KOPT-K1 (cell line): Measurements from ENCODE around the gene SLC38A2.
"Not testable (repeated sequence)": the region's sequence is repeated elsewhere in the genome, so short reads cannot be mapped to it uniquely, and the experiment has no call there.

Experiments used
- H3K27ac ChIP-seq: fragments of 200-600 bp; sonication (generic); 2 replicates; pipeline ENCODE4 v1.5.1; 2016; ENCODE audit warnings: antibody characterized with exemption, mild to moderate bottlenecking, low read depth, low read length; ENCODE audit not compliant: poor library complexity, severe bottlenecking
- H3K36me3 ChIP-seq: fragments of 200-600 bp; sonication (generic); 2 replicates; pipeline ENCODE4 v1.5.1; 2017; ENCODE audit warnings: antibody characterized with exemption, mild to moderate bottlenecking, low read length, moderate library complexity; ENCODE audit not compliant: insufficient read depth
- H3K9me3 ChIP-seq: fragments of 200-600 bp; sonication (generic); 2 replicates; pipeline ENCODE4 v1.5.1; 2017; ENCODE audit warnings: antibody characterized with exemption, low read length, mild to moderate bottlenecking; ENCODE audit not compliant: insufficient read depth, poor library complexity, severe bottlenecking

Gene SLC38A2

DNA sequence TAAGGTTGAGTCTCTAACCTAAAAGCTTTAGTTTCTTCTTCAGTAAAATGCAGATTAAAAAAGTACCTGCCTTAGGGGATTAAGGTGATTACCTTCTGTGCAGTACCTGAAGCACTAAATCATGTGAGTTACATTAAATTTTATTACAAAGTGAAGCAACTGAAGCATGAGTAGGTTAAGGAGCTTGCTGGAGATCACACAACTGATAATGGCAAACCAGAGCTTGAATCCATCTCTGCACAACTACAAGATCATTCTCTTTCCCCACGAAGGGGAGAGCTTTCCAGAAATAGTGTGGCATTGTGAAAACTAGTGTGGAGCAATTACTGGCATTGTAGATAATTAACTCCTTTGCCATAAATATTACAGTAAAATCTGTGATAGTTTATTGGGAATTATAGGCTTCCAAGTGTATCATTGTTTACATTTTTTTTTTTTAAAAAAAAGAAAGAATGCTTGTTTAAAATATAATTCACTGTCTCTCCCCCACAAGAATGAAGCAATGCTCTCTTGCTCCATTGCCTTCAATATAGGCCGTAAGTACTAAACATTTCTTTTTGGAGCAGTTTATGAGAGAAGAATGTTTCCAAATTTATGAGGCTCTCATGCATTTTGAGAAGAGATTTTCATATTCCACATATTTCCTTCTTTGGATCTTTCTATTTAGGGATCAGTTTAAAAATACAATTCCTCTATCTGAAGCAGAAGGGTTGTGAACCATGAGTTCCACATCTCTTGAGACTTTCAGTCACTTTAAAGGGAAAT is 20.5 kb downstream of the SLC38A2 start:
- no peaks in the 10 kb centered on the region for H3K36me3 ChIP-seq
- H3K9me3 ChIP-seq: no peaks in the 10 kb centered on the region
- no peak overlapping the region for H3K27ac ChIP-seq

DNA sequence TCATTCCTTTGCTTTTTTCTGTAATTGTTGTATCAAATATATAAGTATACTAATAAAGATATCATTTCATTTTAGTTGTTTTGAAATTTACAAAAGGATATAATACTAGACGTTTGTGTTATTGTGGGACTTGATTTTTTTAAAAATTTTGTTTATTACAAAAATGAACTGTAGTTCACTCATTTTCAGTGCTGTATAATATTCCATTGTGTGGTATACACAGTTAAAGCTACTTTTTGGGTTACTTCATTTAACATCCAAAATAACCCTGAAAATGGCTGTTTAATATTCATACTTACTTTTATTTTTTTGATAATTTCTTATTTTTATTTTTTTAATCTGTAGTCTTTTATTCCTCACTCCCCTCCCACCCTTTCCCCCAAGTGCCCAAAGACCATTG is 21.4 kb downstream of the SLC38A2 start:
- Histone ChIP-seq H3K9me3 (no peaks in the 10 kb centered on the region), H3K27ac (no peak overlapping the region), H3K36me3 (no peaks in the 10 kb centered on the region)

DNA sequence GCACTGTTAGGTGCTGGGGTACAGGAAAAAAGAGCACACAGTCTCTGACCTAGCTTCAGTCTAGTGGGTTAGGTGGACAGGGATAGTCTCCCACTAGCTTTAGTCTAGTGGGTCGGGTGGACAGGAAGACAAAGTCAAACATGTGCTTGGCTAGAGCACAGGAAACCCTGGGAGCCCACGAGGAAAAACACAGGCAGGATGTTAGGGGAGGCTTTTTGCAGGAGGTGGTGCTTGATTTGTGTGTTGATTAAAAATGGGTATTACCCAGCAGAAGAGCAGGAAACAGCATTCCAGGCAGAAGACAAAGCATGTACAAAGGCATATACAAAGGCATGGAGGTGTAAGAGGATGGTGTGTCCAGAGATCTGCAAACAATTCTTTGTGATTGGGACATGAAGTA is 23.3 kb downstream of the SLC38A2 start:
- no peak overlapping the region for H3K27ac ChIP-seq
- H3K9me3 ChIP-seq: no peaks in the 10 kb centered on the region
- no peaks in the 10 kb centered on the region for H3K36me3 ChIP-seq

DNA sequence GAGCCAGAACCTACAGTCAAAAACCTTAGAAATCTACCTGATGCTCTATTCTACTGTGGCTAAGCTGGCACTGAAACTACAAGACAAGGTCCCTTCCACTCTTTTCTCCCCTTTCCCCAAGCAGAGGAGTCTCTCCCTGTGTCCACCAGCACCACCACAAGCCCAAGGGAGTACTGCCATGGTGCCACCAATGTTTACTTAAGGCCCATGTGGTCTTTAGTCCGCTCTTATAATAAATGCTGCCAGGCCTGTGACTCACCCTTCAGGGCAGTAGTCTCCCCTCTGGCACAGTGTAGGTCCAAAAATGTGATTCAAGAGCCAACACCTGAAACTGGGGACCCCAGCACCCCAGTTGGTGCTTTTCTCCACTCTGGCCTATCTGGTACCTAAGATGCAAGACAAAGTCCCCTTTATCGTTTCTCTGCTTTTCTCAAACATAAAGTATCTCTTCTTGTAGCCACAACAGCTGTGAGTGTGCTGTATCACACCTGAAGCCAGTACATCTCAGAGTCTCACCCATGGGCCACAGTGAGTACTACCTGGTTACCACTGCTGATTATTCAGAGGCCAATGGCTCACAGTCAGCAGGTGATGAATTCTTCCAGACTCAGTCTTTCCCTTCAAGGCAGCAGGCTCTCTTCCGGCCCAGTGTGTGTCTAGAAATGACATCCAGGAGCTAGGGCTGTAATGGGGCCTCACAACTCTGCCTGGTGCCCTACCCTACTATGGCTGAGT is 29.3 kb downstream of the SLC38A2 start:
- no peak overlapping the region for H3K27ac ChIP-seq
- no peaks in the 10 kb centered on the region for H3K36me3 ChIP-seq
- H3K9me3 ChIP-seq: no peaks in the 10 kb centered on the region

DNA sequence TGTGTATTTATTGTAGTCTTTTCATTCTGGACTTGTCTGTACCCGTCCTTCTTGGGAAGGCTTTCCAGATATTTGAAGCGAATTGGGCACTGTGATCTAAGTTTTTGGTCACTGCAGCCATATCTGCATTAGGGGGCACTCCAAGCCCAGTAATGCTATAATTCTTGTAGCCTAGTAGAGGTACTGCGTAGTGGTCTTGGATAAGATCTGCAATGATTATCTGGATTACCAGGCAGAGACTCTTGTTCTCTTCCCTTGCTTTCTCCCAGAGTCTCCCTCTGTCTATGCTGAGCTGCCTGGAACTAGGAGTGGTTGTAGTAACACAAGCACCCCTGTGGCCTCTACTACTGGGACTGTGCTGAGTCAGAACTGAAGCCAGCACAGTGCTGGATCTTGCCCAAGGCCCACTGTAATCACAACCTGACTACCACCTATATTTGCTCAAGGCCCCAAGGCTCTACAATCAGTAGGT is 30.0 kb downstream of the SLC38A2 start:
- no peaks in the 10 kb centered on the region for H3K36me3 ChIP-seq
- no peak overlapping the region for H3K27ac ChIP-seq
- no peaks in the 10 kb centered on the region for H3K9me3 ChIP-seq

DNA sequence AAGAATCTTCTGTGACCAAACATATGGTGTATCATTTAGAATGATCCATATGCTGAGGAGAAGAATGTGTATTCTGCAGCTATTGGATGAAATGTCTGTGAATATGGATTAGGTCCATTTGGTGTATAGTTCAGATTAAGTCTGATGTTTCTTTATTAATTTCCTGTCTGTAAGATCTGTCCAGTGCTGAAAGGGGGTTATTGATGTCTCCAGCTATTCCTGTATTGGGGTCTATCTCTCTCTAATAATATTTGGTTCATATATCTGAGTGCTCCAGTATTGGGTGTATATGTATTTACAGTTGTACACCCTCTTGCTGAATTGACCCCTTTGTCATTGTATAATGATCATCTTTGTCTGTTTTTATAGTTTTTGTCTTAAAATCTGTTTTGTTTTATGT is 33.5 kb downstream of the SLC38A2 start:
- Histone ChIP-seq H3K36me3 (no peaks in the 10 kb centered on the region), H3K27ac (no peak overlapping the region), H3K9me3 (no peaks in the 10 kb centered on the region)

DNA sequence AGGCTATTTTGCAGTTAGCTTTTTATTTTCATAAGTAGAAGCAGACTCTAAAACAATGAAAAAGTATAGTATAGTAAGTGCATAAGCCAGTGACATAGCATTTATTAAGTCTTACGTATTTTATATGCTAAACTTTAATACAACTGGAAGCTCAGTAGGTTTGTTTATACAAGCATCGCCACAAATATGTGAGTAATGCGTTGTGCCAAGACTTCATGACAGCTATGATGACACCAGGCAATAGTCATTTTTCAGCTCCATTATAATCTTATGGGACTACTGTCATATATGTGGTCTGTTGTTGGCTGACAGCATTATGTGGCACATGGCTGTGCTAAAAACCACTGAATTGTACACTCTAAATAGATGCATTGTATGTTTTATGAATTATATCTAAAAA is 40.3 kb downstream of the SLC38A2 start:
- no peaks in the 10 kb centered on the region for H3K36me3 ChIP-seq
- H3K9me3 ChIP-seq: peaks cover 14% of the 10 kb centered on the region
- no peak overlapping the region for H3K27ac ChIP-seq

DNA sequence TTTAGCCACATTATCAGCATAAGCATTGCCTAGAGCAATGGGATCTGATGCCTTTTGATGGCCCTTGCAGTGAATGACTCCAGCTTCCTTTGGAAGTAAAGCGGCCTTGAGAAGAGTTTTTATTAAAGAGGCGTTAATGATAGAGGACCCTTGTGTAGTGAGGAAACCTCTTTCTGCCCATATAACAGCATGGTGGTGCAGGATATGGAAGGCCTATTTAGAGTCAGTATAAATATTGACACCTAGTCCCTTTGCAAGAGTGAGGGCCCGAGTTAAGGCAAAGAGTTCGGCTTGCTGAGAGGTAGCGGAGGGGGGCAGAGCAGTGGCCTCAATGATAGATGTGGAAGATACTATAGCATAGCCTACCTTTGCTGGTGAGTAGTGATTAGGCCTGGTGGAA is 47.5 kb downstream of the SLC38A2 start:
- not testable (repeated sequence) for H3K27ac ChIP-seq, H3K9me3 ChIP-seq, H3K36me3 ChIP-seq

DNA sequence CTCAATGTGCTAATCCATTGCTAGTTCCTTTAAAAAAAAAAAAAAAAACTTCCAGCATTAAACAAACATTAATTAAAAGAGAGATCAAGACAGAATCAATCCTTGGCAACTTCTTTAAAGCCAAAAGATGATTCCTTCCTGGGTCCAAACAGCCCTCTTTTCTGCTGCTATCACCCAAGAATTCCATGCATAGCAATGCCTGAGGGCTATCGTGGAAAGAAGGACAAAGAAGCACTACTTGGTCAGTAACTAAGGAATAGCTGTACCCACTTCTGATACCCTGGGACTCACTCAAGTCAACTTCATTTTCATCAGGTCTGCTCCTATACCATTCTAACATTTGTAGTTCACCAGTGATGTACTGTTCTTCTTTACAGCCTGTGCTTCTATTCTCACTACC is 51.8 kb downstream of the SLC38A2 start:
- no peak overlapping the region for H3K27ac ChIP-seq
- H3K36me3 ChIP-seq: no peaks in the 10 kb centered on the region
- H3K9me3 ChIP-seq: no peaks in the 10 kb centered on the region

DNA sequence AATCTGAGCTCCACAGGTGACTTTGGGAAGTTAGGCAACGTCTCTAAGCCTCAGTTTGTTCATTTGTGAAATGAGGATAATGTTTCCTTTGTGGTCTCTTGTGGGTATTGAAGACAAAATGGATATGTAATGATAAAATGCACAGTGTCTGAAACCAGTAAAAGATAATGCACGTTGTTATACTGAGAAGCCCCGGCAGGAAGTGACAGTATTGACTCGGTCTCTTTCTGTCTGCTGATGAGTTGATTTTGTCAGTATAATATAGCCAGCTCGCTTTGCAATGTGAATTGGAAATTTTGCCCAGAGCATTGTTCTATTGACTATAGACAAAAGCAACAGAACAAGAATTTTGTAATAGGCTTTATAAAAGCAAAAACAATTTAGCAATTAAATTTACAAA is 54.5 kb downstream of the SLC38A2 start:
- Histone ChIP-seq H3K9me3 (no peaks in the 10 kb centered on the region), H3K36me3 (no peaks in the 10 kb centered on the region), H3K27ac (no peak overlapping the region)
